AML-193 (cell line): Measurements from ENCODE around the gene FOXN3.

Experiments used
- DNase-seq, 2 experiments: peaks; one replicate each; lab custom pipeline; 2025; lab: John Stamatoyannopoulos, UW

Gene FOXN3

DNA sequence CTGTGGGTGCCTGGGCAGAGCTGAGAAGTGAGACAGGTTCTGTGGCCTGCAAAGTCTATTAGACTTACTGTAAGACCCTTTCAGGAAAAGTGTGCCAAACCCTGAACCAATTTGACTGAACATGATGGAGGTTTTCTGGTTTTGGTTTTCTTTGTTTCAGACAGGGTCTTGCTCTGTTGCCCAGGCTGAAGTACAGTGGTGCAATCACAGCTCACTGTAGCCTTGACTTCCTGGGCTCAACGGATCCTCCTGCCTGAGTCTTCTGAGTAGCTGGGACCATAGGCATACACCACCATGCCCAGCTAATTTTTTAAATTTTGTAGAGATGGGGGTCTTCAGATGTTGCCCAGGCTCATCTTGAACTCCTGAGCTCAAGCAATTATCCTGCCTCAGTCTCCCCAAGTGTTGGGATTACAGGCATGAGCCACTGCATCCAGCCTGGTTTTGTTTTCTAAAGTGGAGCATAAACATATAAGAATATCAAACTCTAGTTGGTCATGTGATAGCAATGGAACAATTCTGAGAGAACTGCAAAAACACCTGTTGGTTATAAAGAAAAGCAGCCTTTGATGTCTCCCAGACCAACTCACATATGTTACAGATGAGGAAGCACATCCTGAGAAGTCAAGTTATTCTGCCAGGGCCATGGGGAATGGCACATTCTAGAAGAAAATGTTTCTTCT lies 166.9 kb downstream of the FOXN3 start:
- DNase-seq = no peak

DNA sequence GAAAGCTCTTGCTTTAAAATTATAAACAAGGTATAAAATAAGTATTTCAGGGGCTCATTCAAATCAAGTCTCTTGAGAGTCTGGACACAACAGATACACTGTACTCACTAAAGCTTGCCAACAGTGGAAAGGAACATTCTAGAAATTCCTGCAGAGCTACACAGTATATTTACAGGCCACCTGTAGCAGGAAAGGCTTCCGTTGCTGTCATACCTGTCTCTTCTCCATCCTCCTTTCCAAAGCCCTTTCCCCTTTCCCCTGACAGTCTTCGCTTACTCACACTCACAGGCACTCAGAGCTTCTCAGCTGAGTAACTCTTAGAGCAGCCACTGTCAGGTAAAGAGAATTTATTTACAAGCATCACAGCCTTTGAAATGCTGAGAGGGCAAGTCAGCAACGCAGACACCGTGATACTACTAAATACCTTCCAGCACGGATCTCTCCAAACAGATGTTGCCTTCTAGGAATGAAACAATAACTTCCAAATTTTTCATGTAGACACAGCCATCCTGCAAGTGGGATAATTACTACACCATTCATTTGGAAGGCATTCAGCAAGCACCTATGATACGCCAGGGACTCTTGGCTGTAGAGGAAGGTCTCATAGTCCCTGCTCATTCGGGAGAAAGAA lies 167.9 kb downstream of the FOXN3 start:
- DNase-seq = no peak

DNA sequence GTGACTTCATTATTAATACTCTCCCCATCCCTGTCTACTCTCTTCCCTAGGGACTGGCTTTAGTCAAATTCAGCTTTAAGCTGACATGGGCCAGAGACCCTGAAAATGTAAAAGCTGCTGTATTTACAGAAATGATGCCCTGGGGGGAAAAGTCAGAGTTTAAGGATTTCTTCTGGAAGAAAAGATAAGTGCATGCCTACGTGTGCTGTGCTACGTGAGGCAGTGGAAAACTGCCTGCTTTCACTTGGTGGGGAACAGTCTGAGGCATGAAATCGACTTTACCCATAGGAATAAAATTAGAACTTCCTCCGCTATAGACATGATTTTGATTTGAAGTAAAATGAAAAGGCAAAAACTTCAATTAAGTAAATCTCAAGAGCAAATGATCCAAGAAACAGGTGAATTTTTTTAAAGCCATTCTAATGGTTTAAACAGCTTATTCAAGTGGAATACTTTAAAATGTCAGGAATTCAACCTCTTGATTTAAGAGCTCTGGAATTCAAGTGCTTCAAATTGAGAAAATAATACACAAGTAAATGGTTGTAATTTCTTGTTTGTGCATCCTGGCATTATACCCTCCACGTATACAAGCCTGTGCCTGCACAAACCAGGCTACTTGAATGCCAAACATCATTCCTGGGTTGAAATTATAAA lies 168.5 kb downstream of the FOXN3 start:
- DNase-seq = no peak

DNA sequence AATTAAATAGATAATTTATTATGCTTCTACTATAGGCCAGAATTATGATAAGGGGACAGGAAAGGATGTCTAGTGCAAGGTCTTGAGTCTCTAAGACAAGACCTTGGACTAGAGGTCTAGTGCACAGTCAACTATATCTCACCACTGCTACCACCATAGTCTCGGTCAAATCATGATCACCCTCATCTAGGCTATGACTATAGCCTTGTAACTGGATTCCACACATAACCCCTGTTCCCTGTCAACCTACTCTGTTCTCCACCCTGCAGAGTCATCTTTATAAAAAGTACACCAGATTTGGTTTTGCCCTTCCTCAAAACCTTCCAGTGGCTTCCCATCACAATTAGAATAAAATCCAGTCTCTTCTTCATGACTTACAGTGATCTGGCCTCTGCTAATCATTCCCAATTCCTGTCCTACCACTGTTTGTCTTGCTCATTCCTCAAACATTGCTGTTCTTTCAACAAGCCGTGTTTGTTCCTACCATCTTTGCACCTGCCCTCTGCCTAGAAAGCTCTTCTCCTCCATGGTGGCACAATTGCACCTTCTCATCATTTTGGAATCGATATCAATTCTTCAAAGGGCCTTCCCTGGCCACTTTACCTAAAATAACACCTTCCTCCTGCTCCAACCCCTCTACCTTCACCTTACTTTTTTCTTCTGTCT lies 169.4 kb downstream of the FOXN3 start:
- no peak for DNase-seq

DNA sequence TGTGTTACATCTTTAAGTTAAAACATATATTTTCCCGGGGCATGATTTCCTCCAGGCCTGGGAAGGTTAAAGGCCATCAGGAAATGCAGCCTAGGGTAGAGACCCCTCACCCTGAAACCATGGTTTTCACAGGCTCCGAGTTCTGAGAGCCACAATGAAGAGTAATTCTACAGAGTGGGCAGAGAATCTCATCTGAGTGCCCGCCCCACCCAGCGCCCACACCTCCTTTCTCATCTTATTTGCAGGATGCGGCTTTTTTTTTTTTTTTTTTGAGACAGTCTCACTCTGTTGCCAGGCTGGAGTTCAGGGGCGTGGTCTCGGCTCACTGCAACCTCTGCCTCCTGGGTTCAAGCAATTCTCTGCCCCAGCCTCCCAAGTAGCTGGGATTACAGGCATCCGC lies 170.7 kb downstream of the FOXN3 start:
- no peak for DNase-seq

DNA sequence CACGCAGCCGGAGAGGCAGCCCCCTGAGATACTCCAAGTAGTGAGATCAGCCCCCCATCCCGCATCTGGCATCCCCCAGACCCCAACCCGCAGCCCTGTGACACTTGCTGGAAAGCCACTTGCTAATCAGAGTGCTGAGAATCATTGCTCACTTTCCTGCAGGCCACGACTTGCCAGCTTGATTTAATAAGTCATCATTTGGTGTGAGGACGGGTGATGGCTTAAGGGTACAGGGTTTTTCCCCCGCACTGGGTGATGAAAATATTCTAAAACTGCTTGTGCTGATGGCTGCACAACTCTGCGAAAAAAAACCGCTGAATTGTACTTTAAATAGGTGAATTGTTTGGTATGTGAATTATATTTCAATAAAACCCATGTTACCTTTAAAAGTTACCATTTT lies 171.2 kb downstream of the FOXN3 start:
- DNase-seq = no peak

DNA sequence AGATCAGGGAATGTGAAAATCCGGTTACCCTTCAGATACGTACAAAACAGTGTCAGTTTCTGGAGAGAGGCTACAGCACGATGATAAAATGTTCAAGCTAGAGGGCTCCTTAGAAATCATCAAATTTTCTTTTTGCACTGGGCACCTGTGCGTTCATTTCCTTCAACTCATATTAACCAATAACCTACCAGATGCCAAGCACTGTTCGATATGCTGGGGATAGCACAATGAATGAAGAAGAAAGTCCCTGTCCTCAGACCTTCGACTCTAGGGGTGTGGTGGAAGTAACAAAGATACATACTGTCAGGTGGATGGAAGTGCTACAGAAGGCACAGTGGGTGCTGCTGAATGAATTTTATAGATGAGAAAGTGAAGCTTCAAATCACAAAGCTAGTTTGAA lies 172.3 kb downstream of the FOXN3 start:
- DNase-seq = no peak

DNA sequence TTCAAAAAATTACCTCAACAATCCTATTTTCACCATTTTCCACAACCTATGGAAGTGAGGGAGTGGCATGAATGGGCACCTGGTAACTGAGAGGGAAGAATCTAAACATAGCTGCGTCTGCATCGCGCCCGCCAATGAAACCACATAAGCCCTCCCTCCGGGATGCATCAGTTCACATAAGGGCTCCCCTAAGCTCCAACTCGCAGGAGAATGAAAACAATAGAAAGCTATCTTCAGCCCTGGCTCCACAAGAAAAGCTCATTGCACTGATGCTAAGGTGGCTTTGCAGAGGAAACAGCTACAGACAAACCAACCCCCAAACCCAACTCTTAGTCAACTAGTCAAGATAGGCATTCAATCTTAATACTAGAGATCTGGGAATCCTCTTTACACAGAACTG lies 173.3 kb downstream of the FOXN3 start:
- DNase-seq = no peak

DNA sequence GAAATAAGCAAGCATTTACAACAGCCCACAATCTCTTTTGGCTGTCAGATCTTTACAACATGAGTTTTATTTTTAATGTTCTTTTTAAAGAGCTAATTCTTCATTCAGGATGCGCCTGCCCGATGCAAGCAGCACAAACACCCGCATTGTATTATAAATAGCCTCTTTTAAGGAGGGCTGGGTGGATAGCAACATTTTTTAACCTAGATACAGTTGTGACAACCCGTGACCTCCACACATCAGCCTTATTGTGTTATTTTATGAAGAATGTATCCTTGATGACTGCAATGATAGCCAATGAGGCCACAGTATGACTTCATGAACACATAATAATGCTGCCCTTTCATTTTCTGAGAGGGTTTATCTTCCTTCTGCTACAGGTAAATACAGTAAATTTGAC lies 173.7 kb downstream of the FOXN3 start:
- no peak for DNase-seq

DNA sequence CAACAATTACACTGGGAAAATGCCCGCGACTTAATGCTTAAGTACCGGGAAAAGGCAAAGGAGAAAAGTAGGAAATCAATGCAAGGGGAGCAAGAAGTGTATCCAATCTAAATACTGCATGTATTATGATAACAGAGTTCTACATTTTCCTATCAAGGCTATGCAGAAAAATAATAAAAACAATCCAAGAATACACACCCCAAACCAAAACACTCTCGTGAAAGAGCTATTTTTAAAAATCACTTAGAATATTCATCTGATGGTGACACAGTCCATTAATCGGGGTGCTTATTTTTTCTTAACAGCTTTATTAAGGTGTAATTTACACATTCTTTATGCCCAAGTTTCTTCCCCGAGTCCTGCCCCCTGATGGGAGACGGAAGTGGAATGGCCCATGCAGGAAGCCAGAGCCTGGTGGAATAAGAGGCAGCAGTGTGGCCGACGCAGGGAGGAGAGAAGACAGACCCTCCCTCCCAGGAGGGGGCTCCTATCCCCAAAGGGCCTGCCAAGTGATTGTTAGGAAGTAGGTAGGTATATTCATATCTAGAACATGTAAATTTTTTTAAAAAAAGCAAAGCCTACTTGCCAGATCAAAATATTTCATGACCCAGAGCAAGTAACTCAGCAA lies 174.3 kb downstream of the FOXN3 start:
- DNase-seq = no peak

DNA sequence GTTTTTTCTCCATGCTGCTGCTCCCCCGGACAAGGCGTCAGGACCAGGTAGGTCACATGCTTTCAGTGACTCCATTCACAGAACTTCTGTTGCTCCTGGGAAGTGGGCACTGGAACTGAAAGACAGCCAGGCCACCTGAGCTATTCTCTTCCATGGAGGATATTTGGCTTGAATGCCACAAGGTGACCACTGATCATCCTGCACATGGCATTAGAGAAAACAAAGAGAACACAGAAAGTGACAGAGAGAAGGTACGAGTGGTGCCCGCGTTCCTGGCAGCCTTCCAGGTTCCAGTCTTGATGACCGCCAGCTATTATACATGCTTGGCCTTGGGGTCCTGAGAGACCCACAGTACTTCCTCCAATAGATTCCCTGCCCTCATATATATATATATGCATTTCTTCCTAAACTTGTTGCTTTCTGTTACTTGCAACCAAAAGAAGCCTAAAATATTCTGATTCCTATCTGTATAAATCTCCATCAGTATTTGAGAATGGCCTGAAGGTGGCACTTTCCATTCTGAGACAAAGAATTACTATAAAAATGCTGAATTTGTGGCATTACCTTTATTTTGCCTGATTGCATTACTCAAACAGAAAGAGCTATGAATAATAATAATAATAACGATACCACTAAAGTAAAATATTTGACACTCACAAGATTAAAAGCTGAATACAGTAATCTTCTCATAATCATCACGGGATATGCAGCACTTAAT lies 174.9 kb downstream of the FOXN3 start:
- no peak for DNase-seq

DNA sequence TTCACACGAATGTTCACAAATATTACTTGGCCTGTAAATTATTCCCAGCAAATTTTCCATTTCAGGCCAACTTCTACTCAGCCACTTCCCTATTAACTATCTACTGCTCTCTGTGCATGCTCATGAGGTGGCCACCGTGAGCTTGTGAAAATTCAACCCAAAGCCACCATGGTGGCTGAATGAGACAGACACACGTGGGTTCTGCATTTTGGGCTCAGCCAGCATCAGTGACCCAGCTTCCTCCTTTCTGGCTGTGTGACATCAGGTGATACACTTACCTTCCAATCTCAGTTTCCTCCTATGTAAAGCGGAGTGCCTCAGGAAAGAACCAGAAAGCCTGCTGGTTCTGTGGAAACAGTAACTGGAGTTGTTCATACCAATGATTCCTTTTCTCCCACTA lies 175.8 kb downstream of the FOXN3 start:
- no peak for DNase-seq

DNA sequence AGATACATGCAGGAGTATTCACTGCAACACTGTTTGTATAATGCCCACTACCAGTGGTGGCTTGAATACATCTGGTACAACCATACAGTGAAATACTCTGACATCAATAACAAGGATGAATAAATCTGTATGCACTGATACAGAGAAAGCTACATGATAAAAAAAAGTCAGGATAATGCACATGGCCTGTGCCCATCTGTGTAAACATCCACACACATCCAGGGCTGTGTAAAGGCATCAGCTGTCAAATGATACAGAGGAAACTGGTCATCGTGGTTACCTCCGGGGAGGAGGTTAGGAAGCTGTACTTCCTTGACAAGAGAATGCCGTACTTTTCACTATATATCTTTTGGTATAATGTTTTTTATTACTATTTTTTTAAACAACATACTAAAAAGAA lies 176.6 kb downstream of the FOXN3 start:
- no peak for DNase-seq

DNA sequence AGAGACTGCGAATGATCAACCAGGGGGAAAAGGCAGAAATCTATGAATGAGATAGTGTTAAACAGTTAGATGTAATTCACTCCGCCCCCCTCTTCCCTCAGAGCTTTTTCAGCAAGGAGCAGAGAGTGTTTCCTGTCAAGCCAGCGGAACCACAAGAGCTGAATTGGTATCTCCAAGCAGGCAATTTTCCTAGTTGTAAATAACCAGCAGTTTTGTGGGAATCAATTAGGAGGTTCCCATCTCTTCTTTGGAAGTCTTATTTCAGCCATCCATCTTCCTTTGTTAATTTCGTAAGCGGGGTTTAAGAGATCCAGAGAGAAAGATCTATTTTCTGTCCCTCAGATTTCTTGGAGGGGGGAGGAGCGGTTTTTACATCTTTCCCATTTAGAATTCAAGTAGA lies 178.0 kb downstream of the FOXN3 start:
- no peak for DNase-seq

DNA sequence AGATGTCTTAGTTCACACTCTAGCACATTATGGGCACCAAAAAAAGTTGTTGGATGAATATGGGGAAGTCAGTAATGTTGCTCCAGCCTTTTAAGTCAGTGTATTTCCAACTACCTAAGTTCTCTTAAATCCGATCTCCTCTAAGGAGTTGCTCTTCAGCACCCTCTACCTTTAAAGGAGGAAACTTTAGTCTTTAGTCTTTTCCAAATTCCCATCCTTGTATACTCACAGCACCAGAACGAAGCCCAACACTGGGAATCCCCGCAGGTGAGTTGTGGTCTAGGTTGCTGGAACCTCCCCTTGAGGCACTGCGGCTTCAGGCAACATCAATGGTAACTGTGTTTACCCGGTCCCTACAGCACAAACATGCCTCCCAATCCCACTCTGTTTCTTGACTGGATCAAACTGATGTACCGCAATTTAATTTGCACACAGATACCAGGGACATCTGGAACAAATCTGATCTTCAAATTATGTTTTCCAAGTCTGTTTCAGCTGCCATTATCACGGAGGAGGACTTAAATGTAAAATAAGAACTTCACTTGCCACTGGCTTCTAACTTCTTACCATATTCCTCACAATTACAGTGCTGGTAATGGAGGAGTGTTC lies 179.0 kb downstream of the FOXN3 start:
- no peak for DNase-seq

DNA sequence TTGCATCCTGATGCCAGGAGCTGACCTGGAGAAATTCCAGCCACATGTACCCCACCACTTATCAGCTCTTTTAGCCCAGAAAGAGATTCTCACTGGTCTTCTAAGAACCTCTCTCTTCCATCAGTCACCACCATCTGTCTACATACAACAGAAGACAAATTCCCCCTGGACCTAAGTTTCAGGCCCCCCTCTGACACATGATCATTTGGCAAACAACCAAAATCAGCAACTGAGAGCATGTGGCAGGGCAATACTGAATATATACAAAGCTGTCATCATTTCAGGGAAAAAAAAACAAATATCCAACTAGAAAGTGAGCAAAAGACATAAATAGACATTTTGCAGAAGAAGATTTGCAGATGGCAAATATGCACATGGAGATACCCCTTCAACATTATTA lies 180.2 kb downstream of the FOXN3 start:
- DNase-seq = no peak

DNA sequence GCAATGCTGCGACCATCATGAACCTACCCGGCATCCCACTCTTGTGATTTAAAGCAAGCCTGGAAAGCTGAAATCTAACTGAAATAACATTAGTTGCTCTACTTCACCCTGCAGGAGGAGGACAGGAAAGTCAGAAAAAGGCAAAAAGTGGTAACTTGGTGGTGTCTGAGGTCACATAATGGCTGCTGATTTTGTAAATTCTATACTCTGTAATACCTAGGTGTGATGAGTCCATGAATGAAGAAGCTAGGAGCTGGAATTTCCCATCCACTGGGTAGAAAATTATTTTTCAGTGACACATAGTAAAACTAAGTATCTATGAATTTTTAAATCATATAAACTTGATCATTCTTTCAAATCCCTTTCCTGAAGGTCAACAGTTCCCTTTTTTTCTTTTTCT lies 183.8 kb downstream of the FOXN3 start:
- DNase-seq = no peak

DNA sequence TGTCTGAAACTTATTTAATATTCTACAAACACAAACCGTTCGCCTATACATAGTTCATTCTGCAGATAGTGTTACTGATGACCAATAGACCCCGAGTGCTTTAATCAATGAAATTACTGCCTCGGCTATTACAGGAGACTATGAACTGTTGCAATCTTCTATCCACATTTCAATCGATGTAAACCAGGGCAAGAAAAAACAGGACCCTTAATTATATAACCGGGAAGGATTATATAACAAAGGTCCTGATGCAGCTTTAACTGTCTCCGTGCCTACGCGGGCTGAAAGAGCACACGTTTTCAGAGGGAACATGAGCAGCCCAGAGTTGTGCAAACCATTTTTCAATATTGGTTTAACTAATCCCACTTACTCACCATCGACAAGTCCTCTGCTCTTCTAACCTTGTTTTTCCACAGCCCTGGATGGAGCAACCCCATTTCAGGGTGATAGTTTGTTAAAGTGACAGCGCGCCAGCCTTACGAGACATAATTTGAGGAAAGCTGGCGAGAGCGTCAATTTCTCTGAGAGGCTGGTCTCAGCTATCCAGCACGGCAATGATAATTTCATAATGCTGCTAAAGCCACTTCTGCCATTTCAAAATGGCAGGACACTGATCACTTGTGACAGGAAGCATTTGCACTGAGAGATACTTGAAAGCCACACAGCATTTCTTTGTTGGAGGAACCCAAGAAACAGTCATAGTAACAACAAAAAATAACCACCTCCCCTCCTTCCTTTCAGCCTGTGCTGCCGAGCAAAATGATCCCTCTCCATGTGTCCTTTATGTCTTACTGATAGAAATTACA lies 184.6 kb downstream of the FOXN3 start:
- no peak for DNase-seq

DNA sequence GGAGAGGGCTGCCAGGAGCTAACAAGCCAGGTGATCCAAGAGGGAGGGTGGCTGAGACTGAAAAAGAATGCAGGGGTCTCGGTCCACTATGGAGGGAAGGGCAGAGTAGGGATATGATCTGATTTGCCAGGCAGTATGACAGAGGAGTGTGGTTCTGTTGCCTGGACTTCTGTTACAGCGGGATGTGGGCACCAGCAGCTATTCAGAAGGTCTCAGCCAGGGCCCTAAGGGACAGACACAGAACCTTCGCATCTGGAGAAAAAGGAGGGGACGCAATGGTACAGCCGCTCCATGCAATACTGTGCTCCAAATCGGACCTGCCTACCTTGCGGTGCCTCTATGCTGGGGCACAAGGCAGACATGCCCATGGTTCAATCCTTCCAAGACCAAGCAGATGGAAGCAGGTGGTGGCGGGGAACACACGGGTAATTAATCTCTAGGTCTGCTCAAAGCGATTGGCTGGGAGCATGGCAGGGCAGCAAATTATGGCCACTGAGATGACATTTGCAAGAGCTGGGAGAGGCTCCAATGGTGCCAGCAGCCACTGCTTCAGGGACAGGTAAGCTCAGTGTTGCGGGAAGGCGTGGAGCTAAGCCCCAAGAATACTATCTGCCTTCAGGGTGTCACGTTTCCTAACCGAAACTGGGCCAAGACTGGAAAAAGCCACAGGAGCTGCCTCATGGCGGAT lies 185.5 kb downstream of the FOXN3 start:
- DNase-seq = no peak
